ENCODE measurements around the gene ARMC8. TPM values are rescaled to one million over a fixed set of nuclear protein-coding genes. Genes with fewer than 3 reads are reported as not detected.

Gene ARMC8
- total and polyA plus RNA-seq, 7 donors: 12.0 to 75.0 (median 67.6) TPM

GRCh38 chr3:138241061-138241460, 54.0 kb downstream of the ARMC8 start:
- H3K27ac ChIP-seq: no peak overlapping the region
- H3K4me3 ChIP-seq: no peak overlapping the region
- peaks cover 4 to 90% (median 23%) of the 10 kb centered on the region in 4 donors for H3K36me3 ChIP-seq
- H3K27me3 ChIP-seq: no peaks in the 10 kb centered on the region
- intact Hi-C loops (cut with DNase I): no loop called here
- no peaks in the 10 kb centered on the region for H3K4me1 ChIP-seq
- no peak for DNase-seq
- no peaks in the 10 kb centered on the region for H3K9me3 ChIP-seq
- WGBS, 2 donors: 82 to 97% methylated on average over 1 of the region's 1 CpG
- TF ChIP-seq EP300 (IDR thresholded peaks at IDR 0.05) (no peak), POLR2A (IDR thresholded peaks at IDR 0.05) (no peak), POLR2AphosphoS5 (IDR thresholded peaks at IDR 0.05) (no peak), CTCF (IDR thresholded peaks at IDR 0.05) (no peak)

- no peak overlapping the region for H3K27ac ChIP-seq
- peaks cover 4 to 90% (median 20%) of the 10 kb centered on the region in 4 donors for H3K36me3 ChIP-seq
- 94 to 98% methylated on average over 2 of the region's 2 CpGs for WGBS, 2 donors
- no peaks in the 10 kb centered on the region for H3K4me1 ChIP-seq
- no peak overlapping the region for H3K4me3 ChIP-seq
- DNase-seq: no peak
- TF ChIP-seq POLR2A (IDR thresholded peaks at IDR 0.05) (no peak), POLR2AphosphoS5 (IDR thresholded peaks at IDR 0.05) (no peak), CTCF (IDR thresholded peaks at IDR 0.05) (no peak), EP300 (IDR thresholded peaks at IDR 0.05) (no peak)
- H3K27me3 ChIP-seq: no peaks in the 10 kb centered on the region
- intact Hi-C loops (cut with DNase I): no loop called here
- no peaks in the 10 kb centered on the region for H3K9me3 ChIP-seq
Measured at GRCh38 chr3:138241676-138242075, 54.6 kb downstream of the ARMC8 start.

GRCh38 chr3:138242466-138242865, 55.4 kb downstream of the ARMC8 start:
- intact Hi-C loops (cut with DNase I): no loop called here
- H3K27me3 ChIP-seq: no peaks in the 10 kb centered on the region
- H3K36me3 ChIP-seq: peaks cover 4 to 90% (median 19%) of the 10 kb centered on the region in 4 donors
- no peak overlapping the region for H3K4me3 ChIP-seq
- no peak for DNase-seq
- no peak overlapping the region for H3K27ac ChIP-seq
- WGBS, 2 donors: 99 to 100% methylated on average over 1 of the region's 1 CpG
- TF ChIP-seq POLR2AphosphoS5 (IDR thresholded peaks at IDR 0.05) (no peak), CTCF (IDR thresholded peaks at IDR 0.05) (no peak), EP300 (IDR thresholded peaks at IDR 0.05) (no peak), POLR2A (IDR thresholded peaks at IDR 0.05) (no peak)
- H3K9me3 ChIP-seq: no peaks in the 10 kb centered on the region
- H3K4me1 ChIP-seq: no peaks in the 10 kb centered on the region

- DNase-seq: no peak
- intact Hi-C loops (cut with DNase I): no loop called here
- TF ChIP-seq EP300 (IDR thresholded peaks at IDR 0.05) (no peak), CTCF (IDR thresholded peaks at IDR 0.05) (no peak), POLR2A (IDR thresholded peaks at IDR 0.05) (no peak), POLR2AphosphoS5 (IDR thresholded peaks at IDR 0.05) (no peak)
- Histone ChIP-seq H3K27ac (no peak overlapping the region), H3K4me1 (no peaks in the 10 kb centered on the region), H3K27me3 (no peaks in the 10 kb centered on the region), H3K9me3 (no peaks in the 10 kb centered on the region), H3K4me3 (no peak overlapping the region), H3K36me3 (peaks cover 0 to 78% (median 19%) of the 10 kb centered on the region in 4 donors)
- WGBS, 2 donors: 91 to 94% methylated on average over 9 of the region's 9 CpGs
Measured at GRCh38 chr3:138245026-138245425, 57.9 kb downstream of the ARMC8 start.

GRCh38 chr3:138249636-138250035, 62.5 kb downstream of the ARMC8 start:
- intact Hi-C loops (cut with DNase I): no loop called here

More at GRCh38 chr3:138249636-138250035, 62.5 kb downstream of the ARMC8 start:
- DNase-seq: no peak
- no peak overlapping the region for H3K4me3 ChIP-seq
- H3K27ac ChIP-seq: no peak overlapping the region
- H3K36me3 ChIP-seq: peaks cover 0 to 41% (median 12%) of the 10 kb centered on the region in 4 donors
- H3K27me3 ChIP-seq: no peaks in the 10 kb centered on the region
- TF ChIP-seq EP300 (IDR thresholded peaks at IDR 0.05): no peak
- TF ChIP-seq POLR2AphosphoS5 (IDR thresholded peaks at IDR 0.05): no peak
- H3K4me1 ChIP-seq: no peaks in the 10 kb centered on the region
- H3K9me3 ChIP-seq: no peaks in the 10 kb centered on the region
